Omental fat pad (tissue), 4 donors: ENCODE results near the gene RPUSD1. TPM values are rescaled to one million over a fixed set of nuclear protein-coding genes. Genes with fewer than 3 reads are reported as not detected.
"Not testable (repeated sequence)": the region's sequence is repeated elsewhere in the genome, so short reads cannot be mapped to it uniquely, and the experiment has no call there.

Experiments
- ATAC-seq: fragments of 150-250 bp; one replicate; pipeline ENCODE4 v1.9.1; 2016; ENCODE audit warnings: mild to moderate bottlenecking, moderate library complexity; ENCODE audit not compliant: low FRiP score
- DNase-seq: peaks from one replicate; pipeline ENCODE4 v3.0.0-alpha.2; 2019; ENCODE audit warnings: low spot score
- total RNA-seq, 4 donors: library from RNA; depleted of rRNA; stranded (reverse); fragments of >200 nt; gene quantifications; one replicate each; pipeline ENCODE4 v1.1.0, GENCODE V29; 2016
- TF ChIP-seq, protein P1 (sequence below), 3 donors: fragments of 450-650 bp; IDR thresholded peaks; one replicate each; pipeline ENCODE4 v1.5.1; 2016 to 2017; ENCODE audit warnings: antibody characterized with exemption in 3 of 3, mild to moderate bottlenecking in 3 of 3, moderate library complexity in 2 of 3

Gene RPUSD1, protein sequence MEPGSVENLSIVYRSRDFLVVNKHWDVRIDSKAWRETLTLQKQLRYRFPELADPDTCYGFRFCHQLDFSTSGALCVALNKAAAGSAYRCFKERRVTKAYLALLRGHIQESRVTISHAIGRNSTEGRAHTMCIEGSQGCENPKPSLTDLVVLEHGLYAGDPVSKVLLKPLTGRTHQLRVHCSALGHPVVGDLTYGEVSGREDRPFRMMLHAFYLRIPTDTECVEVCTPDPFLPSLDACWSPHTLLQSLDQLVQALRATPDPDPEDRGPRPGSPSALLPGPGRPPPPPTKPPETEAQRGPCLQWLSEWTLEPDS
- 10 to 100 TPM in 3 of 4 donors, 1 to 10 TPM in 1; 9.6 to 20.9 (median 13.7) TPM for total RNA-seq

DNA sequence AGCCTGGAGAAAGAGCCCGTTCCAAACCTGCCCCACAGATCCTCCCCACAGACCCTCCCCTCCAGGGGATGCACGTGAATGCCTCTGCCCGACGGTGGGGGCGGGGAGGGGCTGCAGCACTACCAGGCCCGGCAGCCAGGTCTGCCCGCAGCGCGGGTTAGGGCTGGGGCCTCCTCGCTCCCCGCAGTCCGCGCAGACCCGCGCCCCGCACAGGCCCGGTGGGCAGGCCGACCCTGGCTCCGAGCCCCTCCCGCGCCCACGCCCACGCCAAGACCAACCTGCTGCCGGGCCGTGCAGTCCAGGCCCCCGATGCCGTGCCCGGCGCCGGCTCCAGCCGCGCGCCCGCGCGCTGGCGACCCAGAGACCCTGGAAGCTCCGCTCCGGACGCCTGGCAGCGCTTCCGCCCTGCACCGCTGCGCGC is at the start of gene RPUSD1:
Gene RPUSD1 (minus strand): TSS at position 404 of the 421 bp plus-strand sequence. CDS start 644 bp downstream, outside the sequence.
- TF ChIP-seq, protein P1, sequence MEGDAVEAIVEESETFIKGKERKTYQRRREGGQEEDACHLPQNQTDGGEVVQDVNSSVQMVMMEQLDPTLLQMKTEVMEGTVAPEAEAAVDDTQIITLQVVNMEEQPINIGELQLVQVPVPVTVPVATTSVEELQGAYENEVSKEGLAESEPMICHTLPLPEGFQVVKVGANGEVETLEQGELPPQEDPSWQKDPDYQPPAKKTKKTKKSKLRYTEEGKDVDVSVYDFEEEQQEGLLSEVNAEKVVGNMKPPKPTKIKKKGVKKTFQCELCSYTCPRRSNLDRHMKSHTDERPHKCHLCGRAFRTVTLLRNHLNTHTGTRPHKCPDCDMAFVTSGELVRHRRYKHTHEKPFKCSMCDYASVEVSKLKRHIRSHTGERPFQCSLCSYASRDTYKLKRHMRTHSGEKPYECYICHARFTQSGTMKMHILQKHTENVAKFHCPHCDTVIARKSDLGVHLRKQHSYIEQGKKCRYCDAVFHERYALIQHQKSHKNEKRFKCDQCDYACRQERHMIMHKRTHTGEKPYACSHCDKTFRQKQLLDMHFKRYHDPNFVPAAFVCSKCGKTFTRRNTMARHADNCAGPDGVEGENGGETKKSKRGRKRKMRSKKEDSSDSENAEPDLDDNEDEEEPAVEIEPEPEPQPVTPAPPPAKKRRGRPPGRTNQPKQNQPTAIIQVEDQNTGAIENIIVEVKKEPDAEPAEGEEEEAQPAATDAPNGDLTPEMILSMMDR (IDR thresholded peaks at IDR 0.05) = no peak
- DNase-seq (no peak), ATAC-seq (peak; percentile 1)

DNA sequence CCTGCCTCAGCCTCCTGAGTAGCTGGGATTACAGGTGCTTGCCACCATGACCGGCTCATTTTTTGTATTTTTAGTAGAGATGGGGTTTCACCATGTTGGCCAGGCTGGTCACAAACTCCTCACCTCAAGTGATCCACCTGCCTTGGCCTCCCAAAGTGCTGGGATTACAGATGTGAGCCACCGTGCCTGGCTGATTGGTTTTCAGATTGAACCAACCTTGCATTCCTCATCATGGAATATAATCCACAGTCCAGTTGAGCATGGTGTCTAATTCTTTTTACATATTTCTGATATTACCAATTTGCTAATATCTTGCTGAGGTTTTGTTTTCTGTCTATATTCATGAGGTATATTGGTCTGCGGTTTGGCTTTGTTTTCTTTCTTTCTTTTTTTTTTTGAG is 48.6 kb upstream of the RPUSD1 start:
- DNase-seq, ATAC-seq: not testable (repeated sequence)

DNA sequence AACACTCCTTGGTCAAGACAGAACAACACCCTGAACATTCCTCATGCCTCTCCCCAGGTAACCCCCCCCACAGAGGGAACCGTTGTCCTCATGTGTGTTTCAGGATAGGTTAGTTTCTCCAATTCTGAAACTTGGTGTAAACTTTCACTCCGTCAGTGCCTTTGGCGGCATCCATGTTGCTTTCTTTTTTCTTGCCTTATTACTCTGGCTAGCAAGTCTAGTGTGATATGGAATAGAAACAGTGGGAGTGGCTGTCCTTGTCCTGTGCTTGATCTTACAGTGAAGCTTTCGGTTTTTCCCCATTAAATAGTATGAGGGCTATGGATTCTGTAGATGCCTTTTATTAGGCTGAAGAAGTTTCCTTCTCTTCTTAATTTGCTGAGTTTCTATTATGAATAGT is 48.0 kb upstream of the RPUSD1 start:
- no peak for ATAC-seq
- TF ChIP-seq, protein P1 (IDR thresholded peaks at IDR 0.05) = no peak
- DNase-seq = no peak

DNA sequence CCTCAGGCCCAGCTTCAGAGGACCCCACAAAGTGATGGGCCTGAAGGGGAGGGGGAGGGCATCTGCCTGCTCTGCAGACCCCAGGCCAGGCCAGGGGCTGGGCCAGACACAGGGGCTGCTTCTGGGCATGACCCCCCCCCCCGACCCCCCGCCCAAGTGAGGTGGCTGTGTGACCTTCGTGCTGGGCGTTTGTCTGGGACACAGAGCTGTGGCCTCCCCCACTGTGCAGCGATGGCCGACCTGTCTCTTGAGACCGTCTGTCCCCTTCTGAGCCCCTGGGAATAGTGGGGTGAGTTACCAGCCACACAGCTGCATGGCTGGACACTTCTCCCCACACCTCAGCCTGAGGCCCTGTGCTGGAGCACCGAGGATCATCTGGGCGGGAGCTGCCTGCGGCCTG is 47.2 kb upstream of the RPUSD1 start:
- no peak for ATAC-seq
- TF ChIP-seq, protein P1 (IDR thresholded peaks at IDR 0.05) = no peak
- DNase-seq = no peak

DNA sequence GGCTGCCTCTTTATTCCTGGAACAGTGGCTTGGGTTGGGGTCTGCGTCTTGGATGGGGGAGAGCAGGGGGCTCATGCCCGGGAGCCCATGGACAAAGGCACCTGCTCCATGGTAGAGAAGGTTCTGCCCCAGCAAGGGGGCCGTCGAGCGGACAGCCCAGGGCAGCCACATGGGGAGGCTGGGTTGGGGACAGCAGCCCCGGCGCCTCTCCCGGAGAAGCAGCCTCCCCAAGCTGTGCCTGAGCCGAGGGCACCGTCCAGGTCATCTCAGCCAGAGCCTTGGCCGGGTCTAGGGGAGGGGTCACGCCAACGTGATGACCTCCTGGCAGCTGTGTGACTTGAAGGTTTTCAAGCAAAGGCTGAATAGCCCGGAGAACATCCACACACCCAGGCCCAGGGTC is 45.2 kb upstream of the RPUSD1 start:
- TF ChIP-seq, protein P1 (IDR thresholded peaks at IDR 0.05) = no peak
- no peak for ATAC-seq

DNA sequence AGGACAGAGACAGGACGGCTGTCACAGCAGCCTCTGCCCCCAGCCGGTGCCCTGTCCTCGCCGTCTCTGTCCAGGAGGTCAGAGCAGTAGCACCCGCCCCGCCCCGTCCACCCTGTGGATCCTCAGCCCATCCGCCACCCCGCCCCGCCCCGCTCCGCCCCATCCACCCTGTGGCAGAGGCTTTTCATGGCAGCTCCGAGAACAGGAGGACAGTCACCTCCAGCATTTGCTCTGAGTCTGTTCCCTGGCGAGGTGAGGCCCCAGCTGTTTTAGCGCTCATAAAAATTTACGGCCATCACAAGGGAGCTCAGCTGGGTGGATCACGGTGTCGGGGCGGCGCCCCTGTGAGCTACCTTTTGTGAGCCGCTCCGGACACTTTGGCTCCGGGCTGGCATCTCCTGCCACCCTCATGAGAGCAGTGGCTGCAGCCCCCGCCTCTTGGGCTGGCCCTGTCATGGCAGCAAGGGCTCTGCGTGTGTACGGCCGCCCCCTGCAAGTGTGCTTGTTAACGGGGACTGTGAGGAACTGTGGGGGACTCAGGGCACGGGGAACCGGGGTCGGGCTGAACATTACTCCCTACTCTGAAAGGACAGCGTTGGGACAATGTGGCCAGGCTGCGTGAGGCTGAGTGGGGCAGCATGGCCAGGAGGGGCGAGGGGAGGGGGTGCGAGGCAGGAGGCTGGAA is 44.6 kb upstream of the RPUSD1 start:
- TF ChIP-seq, protein P1 (IDR thresholded peaks at IDR 0.05) = no peak
- no peak for ATAC-seq
- DNase-seq = no peak

More for the DNA sequence above, 45.2 kb upstream of the RPUSD1 start:
- DNase-seq = no peak

DNA sequence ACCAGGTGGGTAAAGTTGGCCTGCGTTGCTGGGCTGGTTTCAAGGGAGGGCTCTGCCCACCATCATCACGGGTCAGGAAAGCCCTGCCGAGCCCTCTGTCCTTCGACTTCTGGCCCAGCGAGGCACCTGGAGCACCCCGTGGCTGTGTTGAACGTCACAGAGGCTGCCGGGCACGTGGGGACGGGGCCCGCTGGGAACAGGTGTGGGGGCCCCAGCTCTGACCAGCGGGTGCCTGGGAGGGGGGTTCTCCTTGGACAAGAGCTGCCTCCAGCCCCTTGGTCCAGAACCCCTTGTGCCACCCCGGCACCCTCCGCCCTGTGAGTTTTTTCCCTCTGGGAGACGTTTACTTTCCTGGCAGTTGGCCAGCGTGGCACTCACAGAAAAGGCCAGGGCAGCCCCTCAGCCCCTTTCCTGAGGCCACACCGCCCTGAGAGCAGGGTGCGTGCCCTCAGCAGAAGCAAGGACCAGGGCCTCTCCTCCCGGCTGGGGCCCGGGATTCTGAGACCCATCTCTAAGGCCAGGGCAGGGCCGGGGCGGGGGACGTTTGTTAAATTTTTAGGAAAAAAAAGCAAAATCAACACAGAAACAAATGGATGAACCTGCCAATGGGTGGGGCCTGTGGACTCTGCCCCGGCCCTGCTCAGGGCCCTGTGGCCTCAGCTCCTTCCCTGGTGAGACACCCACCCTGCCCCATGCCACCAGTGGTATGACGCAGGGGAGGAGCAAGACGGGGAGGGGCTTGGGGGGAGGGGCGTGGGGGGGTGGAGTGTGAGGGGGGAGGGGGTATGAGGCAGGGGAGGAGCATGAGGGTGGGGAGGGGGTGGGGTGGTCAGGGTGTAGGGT is 43.6 kb upstream of the RPUSD1 start:
- TF ChIP-seq, protein P1 (IDR thresholded peaks at IDR 0.05) = no peak
- no peak for ATAC-seq
- DNase-seq = no peak
